SK-N-SH treated with all-trans-retinoic acid at 6 μM for 48 hours (cell line): ENCODE data around the gene TAF1C.

Source experiments
- ATAC-seq: fragments of 200-7000 bp; cut with Tn5 transposase; 3 replicates; pipeline ENCODE4 v1.9.1; 2020; ENCODE audit warnings: mild to moderate bottlenecking, moderate library complexity
- BACH2 ChIP-seq: fragments of 250-450 bp; sonication (Bioruptor Pico); IDR thresholded peaks from 2 replicates; pipeline ENCODE4 v1.9.0; 2021; ENCODE audit warnings: mild to moderate bottlenecking, borderline replicate concordance
- CREB5 ChIP-seq: fragments of 250-450 bp; sonication (Bioruptor Pico); IDR thresholded peaks from 2 replicates; pipeline ENCODE4 v1.5.1; 2020; ENCODE audit warnings: low read depth, mild to moderate bottlenecking, moderate library complexity
- CSDC2 ChIP-seq: fragments of 250-450 bp; sonication (Bioruptor Pico); IDR thresholded peaks from 2 replicates; pipeline ENCODE4 v1.5.0; 2020; ENCODE audit warnings: mild to moderate bottlenecking, moderate library complexity
- CSRNP3 ChIP-seq: fragments of 250-450 bp; sonication (Bioruptor Pico); IDR thresholded peaks from 2 replicates; pipeline ENCODE4 v1.5.1; 2021; ENCODE audit warnings: mild to moderate bottlenecking, moderate library complexity
- ESRRG ChIP-seq: fragments of 250-450 bp; sonication (Bioruptor Pico); IDR thresholded peaks from 2 replicates; pipeline ENCODE4 v1.6.1; 2021; ENCODE audit warnings: mild to moderate bottlenecking
- GLIS3 ChIP-seq: fragments of 250-450 bp; sonication (Bioruptor Pico); IDR thresholded peaks from 2 replicates; pipeline ENCODE4 v1.5.0; 2020; ENCODE audit warnings: mild to moderate bottlenecking, moderate library complexity
- ISL1 ChIP-seq: fragments of 250-450 bp; sonication (Bioruptor Pico); IDR thresholded peaks from 2 replicates; pipeline ENCODE4 v2.1.2; 2022; ENCODE audit warnings: mild to moderate bottlenecking, moderate library complexity
- OSR1 ChIP-seq: fragments of 250-450 bp; sonication (Bioruptor Pico); IDR thresholded peaks from 2 replicates; pipeline ENCODE4 v1.8.0; 2022; ENCODE audit warnings: moderate library complexity, mild to moderate bottlenecking, inconsistent platforms
- PATZ1 ChIP-seq: fragments of 250-450 bp; sonication (Bioruptor Pico); IDR thresholded peaks from 2 replicates; pipeline ENCODE4 v1.8.0; 2020; ENCODE audit warnings: mild to moderate bottlenecking, moderate library complexity, borderline replicate concordance
- POU6F1 ChIP-seq: fragments of 250-450 bp; sonication (Bioruptor Pico); IDR thresholded peaks from 2 replicates; pipeline ENCODE4 v1.8.0; 2021; ENCODE audit warnings: low read depth, mild to moderate bottlenecking, moderate library complexity, borderline replicate concordance
- RARB ChIP-seq: fragments of 250-450 bp; sonication (Bioruptor Pico); IDR thresholded peaks from 2 replicates; pipeline ENCODE4 v1.8.0; 2021; ENCODE audit warnings: mild to moderate bottlenecking, moderate library complexity
- SNAI2 ChIP-seq: fragments of 250-450 bp; sonication (Bioruptor Pico); IDR thresholded peaks from 2 replicates; pipeline ENCODE4 v1.5.0; 2020; ENCODE audit warnings: mild to moderate bottlenecking, moderate library complexity
- TCF4 ChIP-seq: fragments of 250-450 bp; sonication (Bioruptor Pico); IDR thresholded peaks from 2 replicates; pipeline ENCODE4 v1.8.0; 2021; ENCODE audit warnings: mild to moderate bottlenecking, moderate library complexity, borderline replicate concordance
- TOX ChIP-seq: fragments of 250-450 bp; sonication (Bioruptor Pico); IDR thresholded peaks from 2 replicates; pipeline ENCODE4 v1.8.0; 2021; ENCODE audit warnings: mild to moderate bottlenecking, moderate library complexity, borderline replicate concordance
- TSHZ2 ChIP-seq: fragments of 250-450 bp; sonication (Bioruptor Pico); IDR thresholded peaks from 2 replicates; pipeline ENCODE4 v1.5.0; 2020; ENCODE audit warnings: mild to moderate bottlenecking, moderate library complexity
- ZC3H10 ChIP-seq: fragments of 250-450 bp; sonication (Bioruptor Pico); IDR thresholded peaks from 2 replicates; pipeline ENCODE4 v1.5.1; 2021; ENCODE audit warnings: mild to moderate bottlenecking, moderate library complexity
- ZFP3 ChIP-seq: fragments of 250-450 bp; sonication (Bioruptor Pico); IDR thresholded peaks from 2 replicates; pipeline ENCODE4 v1.5.0; 2020; ENCODE audit warnings: mild to moderate bottlenecking, moderate library complexity
- ZFP30 ChIP-seq: fragments of 450-650 bp; formaldehyde crosslinking; IDR thresholded peaks from 2 replicates; pipeline ENCODE4 v1.5.0; 2022; ENCODE audit warnings: mild to moderate bottlenecking, moderate library complexity
- ZNF565 ChIP-seq: fragments of 450-650 bp; formaldehyde crosslinking; conservative IDR thresholded peaks from 2 replicates; pipeline ENCODE4 v1.5.0; 2020; ENCODE audit warnings: low read depth, mild to moderate bottlenecking, moderate library complexity
- ZNF70 ChIP-seq: fragments of 450-650 bp; formaldehyde crosslinking; IDR thresholded peaks from 2 replicates; pipeline ENCODE4 v1.5.0; 2020; ENCODE audit warnings: mild to moderate bottlenecking, moderate library complexity

The TAF1C gene

GRCh38 chr16:84136331-84137125, 50.3 kb downstream of the TAF1C start:
- no peak for ATAC-seq
- no peak for TF ChIP-seq POU6F1 (CRISPR knock-in tag)
- no peak for TF ChIP-seq ZFP30 (CRISPR knock-in tag)
- TF ChIP-seq TSHZ2 (CRISPR knock-in tag), result no peak
- TF ChIP-seq TOX (CRISPR knock-in tag), result no peak
- no peak for TF ChIP-seq OSR1 (CRISPR knock-in tag)
- TF ChIP-seq TCF4, result no peak
- TF ChIP-seq PATZ1 (CRISPR knock-in tag), result no peak
- no peak for TF ChIP-seq CREB5
- TF ChIP-seq GLIS3 (CRISPR knock-in tag), result no peak
- TF ChIP-seq BACH2 (CRISPR knock-in tag), result no peak
- no peak for TF ChIP-seq ZFP3 (CRISPR knock-in tag)
- TF ChIP-seq CSRNP3 (CRISPR knock-in tag), result no peak
- no peak for TF ChIP-seq ESRRG (CRISPR knock-in tag)
- no peak for TF ChIP-seq ZNF70
- no peak for TF ChIP-seq SNAI2 (CRISPR knock-in tag)
- no peak for TF ChIP-seq CSDC2
- no peak for TF ChIP-seq ISL1
- TF ChIP-seq RARB (CRISPR knock-in tag), result no peak
- no peak for TF ChIP-seq ZC3H10

GRCh38 chr16:84132527-84133285, 54.2 kb downstream of the TAF1C start:
- no peak for ATAC-seq
- no peak for TF ChIP-seq ZFP3 (CRISPR knock-in tag)
- no peak for TF ChIP-seq ZFP30 (CRISPR knock-in tag)
- TF ChIP-seq ZC3H10, result no peak
- no peak for TF ChIP-seq TOX (CRISPR knock-in tag)
- TF ChIP-seq PATZ1 (CRISPR knock-in tag), result no peak
- no peak for TF ChIP-seq ZNF70
- TF ChIP-seq ESRRG (CRISPR knock-in tag), result no peak
- TF ChIP-seq CSDC2, result no peak
- no peak for TF ChIP-seq GLIS3 (CRISPR knock-in tag)
- TF ChIP-seq ZNF565 (CRISPR knock-in tag), result no peak
- TF ChIP-seq RARB (CRISPR knock-in tag), result no peak
- no peak for TF ChIP-seq TCF4
